ENCODE results near the gene GLIPR2. TPM values are rescaled to one million over a fixed set of nuclear protein-coding genes. Genes with fewer than 3 reads are reported as not detected.

Gene GLIPR2
- total RNA-seq, 4 donors from 2014 or later = 8.6 to 31.4 (median 11.6) TPM

DNA sequence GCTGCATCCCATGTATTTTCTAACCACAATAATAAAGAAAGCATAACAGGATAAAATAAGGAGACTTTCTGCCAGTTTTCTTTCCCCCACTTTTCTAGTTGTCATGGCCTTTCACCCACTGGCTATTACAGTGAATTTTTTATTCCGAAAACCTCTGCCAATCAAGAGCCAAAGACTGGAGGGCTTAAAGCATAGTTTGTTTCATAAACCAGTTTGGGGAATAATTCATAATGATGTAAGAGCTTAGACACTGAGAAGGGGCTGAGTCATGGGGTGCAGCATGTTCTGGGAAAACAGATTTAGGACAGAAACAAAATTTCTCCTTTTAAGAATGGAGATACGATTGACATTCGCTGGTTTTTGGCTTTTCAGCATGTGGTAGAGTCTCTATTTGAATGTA, 4.4 kb upstream of the GLIPR2 start:
- Histone ChIP-seq H3K27ac (no peak overlapping the region), H3K4me3 (no peak overlapping the region), H3K27me3 (no peaks in the 10 kb centered on the region), H3K4me1 (peaks cover 0 to 15% (median 7%) of the 10 kb centered on the region in 4 donors), H3K36me3 (no peaks in the 10 kb centered on the region), H3K9me3 (no peaks in the 10 kb centered on the region)
- peak in 1 of 3 donors; percentile 31 for DNase-seq
- no peak for TF ChIP-seq POLR2A (IDR thresholded peaks at IDR 0.05)
- TF ChIP-seq, protein P1, sequence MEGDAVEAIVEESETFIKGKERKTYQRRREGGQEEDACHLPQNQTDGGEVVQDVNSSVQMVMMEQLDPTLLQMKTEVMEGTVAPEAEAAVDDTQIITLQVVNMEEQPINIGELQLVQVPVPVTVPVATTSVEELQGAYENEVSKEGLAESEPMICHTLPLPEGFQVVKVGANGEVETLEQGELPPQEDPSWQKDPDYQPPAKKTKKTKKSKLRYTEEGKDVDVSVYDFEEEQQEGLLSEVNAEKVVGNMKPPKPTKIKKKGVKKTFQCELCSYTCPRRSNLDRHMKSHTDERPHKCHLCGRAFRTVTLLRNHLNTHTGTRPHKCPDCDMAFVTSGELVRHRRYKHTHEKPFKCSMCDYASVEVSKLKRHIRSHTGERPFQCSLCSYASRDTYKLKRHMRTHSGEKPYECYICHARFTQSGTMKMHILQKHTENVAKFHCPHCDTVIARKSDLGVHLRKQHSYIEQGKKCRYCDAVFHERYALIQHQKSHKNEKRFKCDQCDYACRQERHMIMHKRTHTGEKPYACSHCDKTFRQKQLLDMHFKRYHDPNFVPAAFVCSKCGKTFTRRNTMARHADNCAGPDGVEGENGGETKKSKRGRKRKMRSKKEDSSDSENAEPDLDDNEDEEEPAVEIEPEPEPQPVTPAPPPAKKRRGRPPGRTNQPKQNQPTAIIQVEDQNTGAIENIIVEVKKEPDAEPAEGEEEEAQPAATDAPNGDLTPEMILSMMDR (IDR thresholded peaks at IDR 0.05) = no peak

DNA sequence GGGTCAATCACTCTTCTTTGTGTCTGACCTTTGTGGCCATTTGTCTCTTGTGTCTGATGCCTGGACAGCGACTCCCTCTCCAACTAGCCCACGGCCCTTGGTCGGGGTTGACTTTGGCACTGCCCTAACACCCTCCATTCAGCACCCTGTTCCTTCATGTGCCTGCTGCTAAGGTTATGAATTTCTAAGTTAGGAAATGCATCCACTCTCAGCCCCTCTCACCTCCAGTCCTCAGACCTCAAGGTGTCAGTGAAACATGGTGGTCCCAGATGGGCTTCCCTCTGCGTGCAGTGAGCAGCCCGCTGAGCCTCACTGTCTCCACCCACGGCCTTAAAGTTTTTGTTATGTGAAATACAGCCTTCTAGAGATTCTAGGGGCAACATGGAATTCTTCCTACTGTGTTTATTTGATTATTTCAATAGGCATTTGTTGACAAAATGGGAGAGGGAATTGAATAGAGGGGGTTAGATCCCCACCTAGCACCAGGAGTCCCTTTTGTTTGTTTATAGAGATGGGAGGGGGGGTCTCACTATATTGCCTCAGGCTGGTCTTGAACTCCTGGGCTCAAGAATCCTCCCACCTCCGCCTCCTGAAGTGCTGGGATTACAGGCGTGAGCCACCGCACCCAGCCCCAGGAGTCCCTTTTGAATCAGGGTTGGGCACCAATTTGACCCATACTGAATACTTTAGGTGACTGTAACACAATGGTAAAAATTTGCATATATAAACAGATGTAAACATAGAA, 1.6 kb upstream of the GLIPR2 start:
- H3K27ac ChIP-seq = no peak overlapping the region
- H3K27me3 ChIP-seq = no peaks in the 10 kb centered on the region
- no peaks in the 10 kb centered on the region for H3K9me3 ChIP-seq
- TF ChIP-seq, protein P1 (IDR thresholded peaks at IDR 0.05) = no peak
- TF ChIP-seq POLR2A (IDR thresholded peaks at IDR 0.05) = no peak
- no peaks in the 10 kb centered on the region for H3K36me3 ChIP-seq
- H3K4me1 ChIP-seq = peaks cover 0 to 30% (median 5%) of the 10 kb centered on the region in 4 donors
- no peak overlapping the region for H3K4me3 ChIP-seq
- DNase-seq = peak in 2 of 3 donors; percentile 12 to 29

DNA sequence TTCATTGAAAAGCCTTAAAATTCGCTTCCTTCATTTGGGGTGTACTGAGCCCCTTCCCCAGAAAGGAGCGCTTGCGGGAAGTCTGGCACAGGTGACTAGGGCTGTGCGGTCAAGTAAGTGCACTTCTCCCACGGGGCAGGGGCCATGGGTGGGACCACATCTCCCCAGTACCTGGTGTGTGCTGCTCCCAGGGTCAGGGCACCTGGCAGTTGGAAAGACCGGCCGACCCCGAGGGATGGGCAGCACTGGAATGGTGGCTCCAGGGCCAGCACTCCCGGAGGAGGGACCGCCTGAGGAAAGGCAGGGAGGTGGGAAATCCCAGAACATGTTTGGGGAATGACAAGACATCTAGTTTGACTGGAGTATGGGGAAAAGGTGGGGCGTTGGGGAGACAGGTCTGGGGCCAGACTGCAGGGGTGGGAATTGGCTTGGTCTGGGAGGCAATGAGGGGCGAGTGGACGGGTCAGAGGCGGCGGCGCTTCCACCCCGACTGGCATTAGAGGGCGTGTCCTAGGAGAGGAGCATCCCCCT, 727 bp upstream of the GLIPR2 start:
- peak overlapping the region; percentile 75 to 88 (median 85) for H3K4me3 ChIP-seq
- no peaks in the 10 kb centered on the region for H3K27me3 ChIP-seq
- peak overlapping the region; percentile 78 to 91 (median 86) for H3K27ac ChIP-seq
- H3K9me3 ChIP-seq = no peaks in the 10 kb centered on the region
- TF ChIP-seq, protein P1 (IDR thresholded peaks at IDR 0.05) = no peak
- no peak for TF ChIP-seq POLR2A (IDR thresholded peaks at IDR 0.05)
- DNase-seq = peak in 2 of 3 donors; percentile 47 to 48
- H3K36me3 ChIP-seq = no peaks in the 10 kb centered on the region
- H3K4me1 ChIP-seq = peaks cover 0 to 38% (median 10%) of the 10 kb centered on the region in 4 donors

DNA sequence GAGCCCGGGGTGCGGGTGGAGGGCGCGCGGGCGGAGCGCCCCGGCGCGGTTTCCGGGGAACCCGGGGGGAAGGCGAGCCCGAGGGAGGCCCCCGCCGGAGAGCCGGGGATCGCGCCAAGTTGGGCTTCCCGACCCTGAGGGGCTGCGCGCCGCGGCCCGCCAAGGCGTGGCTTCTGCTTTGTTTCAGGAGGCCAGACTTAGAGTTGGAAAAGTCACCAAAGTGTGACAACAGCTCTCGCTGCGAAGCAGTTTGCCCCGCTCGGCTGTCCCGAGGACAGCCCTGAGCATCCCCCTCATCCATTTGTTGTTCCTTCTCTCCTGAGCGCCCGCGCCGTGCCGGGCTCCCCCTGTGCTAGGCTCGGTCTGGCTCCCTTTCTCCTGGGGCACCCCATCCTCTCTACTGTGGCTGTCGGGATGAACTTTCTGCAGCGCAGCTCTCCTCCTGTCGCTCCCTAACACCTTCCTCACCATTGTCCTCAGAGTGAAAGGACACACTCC, 410 bp downstream of the GLIPR2 start:
- H3K9me3 ChIP-seq = no peaks in the 10 kb centered on the region
- no peaks in the 10 kb centered on the region for H3K36me3 ChIP-seq
- no peak for DNase-seq
- peaks cover 0 to 46% (median 10%) of the 10 kb centered on the region in 4 donors for H3K4me1 ChIP-seq
- peak overlapping the region; percentile 78 to 91 (median 86) for H3K27ac ChIP-seq
- no peaks in the 10 kb centered on the region for H3K27me3 ChIP-seq
- TF ChIP-seq, protein P1 (IDR thresholded peaks at IDR 0.05) = no peak
- no peak for TF ChIP-seq POLR2A (IDR thresholded peaks at IDR 0.05)
- peak overlapping the region; percentile 75 to 88 (median 85) for H3K4me3 ChIP-seq

DNA sequence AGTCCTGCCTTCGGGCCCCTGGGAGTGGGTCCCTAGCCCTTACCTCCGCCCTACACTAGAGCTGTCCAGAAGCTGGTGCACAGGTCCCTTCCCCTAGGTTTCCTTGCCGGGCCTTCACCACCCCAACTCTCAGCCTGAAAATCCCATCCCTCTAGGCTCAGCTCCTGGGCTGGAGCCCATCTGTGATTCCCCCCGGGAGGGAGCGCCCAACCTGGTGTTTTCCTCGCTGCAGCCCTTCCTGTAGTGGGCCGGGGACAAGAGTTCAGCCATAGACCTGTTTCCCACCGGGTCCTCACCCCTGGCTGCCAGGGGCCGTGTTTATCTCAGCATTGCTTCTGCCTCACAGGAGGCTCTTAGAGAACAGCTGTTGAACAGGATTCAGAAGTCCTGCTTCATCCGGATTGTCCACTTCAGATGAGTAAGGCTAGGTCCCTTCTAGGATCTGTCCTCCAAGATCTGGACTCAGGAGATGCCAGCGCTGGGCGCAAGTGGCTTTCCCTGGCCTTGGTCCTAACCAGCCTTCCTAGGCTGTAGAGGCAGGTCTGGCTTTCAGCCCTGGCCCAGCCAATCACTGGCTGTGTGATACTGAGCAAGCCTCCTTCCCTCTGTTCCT, 965 bp downstream of the GLIPR2 start:
- peak in 1 of 3 donors; percentile 47 for DNase-seq
- peaks cover 4 to 52% (median 12%) of the 10 kb centered on the region in 4 donors for H3K4me1 ChIP-seq
- H3K36me3 ChIP-seq = no peaks in the 10 kb centered on the region
- no peak for TF ChIP-seq POLR2A (IDR thresholded peaks at IDR 0.05)
- TF ChIP-seq, protein P1 (IDR thresholded peaks at IDR 0.05) = no peak
- no peaks in the 10 kb centered on the region for H3K27me3 ChIP-seq
- peak overlapping the region; percentile 78 to 91 (median 86) for H3K27ac ChIP-seq
- H3K9me3 ChIP-seq = no peaks in the 10 kb centered on the region
- H3K4me3 ChIP-seq = peak overlapping the region; percentile 75 to 88 (median 85)
